ENCODE data around the gene CIBAR2. TPM values are rescaled to one million over a fixed set of nuclear protein-coding genes. Genes with fewer than 3 reads are reported as not detected.
"Not testable (repeated sequence)": the region's sequence is repeated elsewhere in the genome, so short reads cannot be mapped to it uniquely, and the experiment has no call there.

CIBAR2 gene
- total RNA-seq, 2 experiments from 2014 or later: not detected

- Mint-ChIP-seq H3K4me1 (peaks cover 15% of the 10 kb centered on the region), H3K36me3 (ENCODE audit: low read depth) (no peaks in the 10 kb centered on the region), H3K27me3 (no peaks in the 10 kb centered on the region), H3K4me3 (no peak overlapping the region), H3K9me3 (ENCODE audit: low read depth) (no peaks in the 10 kb centered on the region), H3K27ac (no peak overlapping the region)
- DNase-seq (no peak), ATAC-seq (no peak)
- ChIA-PET CTCF (interaction anchor here (0.6 to 2.0 kb wide), 5 partner anchors 11 to 721 kb away, joined by 3 to 11 read pairs (median 5); no protein-coding TSS in a partner anchor), POLR2A (no interaction called here)
- intact Hi-C loops (cut with DNase I, micrococcal nuclease): no loop called here
These were observed 13.5 kb upstream of the CIBAR2 start for GRCh38 chr16:85125570-85126393.

- intact Hi-C loops (cut with DNase I, micrococcal nuclease): no loop called here
- H3K4me1 Mint-ChIP-seq: peaks cover 15% of the 10 kb centered on the region
- no peak overlapping the region for H3K4me3 Mint-ChIP-seq
- no peak overlapping the region for H3K27ac Mint-ChIP-seq
- no peaks in the 10 kb centered on the region for H3K27me3 Mint-ChIP-seq
- ATAC-seq (no peak), DNase-seq (no peak)
- H3K9me3 Mint-ChIP-seq (ENCODE audit: low read depth): no peaks in the 10 kb centered on the region
- H3K36me3 Mint-ChIP-seq (ENCODE audit: low read depth): no peaks in the 10 kb centered on the region
- POLR2A ChIA-PET: no interaction called here
- CTCF ChIA-PET: interaction anchor here (1.1 to 1.6 kb wide), 3 partner anchors 10 to 99 kb away, joined by 3 to 11 read pairs (median 5); no protein-coding TSS in a partner anchor
These were observed 12.5 kb upstream of the CIBAR2 start for GRCh38 chr16:85124636-85125346.

GRCh38 chr16:85123891-85124635, 11.8 kb upstream of the CIBAR2 start:
- Mint-ChIP-seq H3K4me1 (peaks cover 15% of the 10 kb centered on the region), H3K27ac (no peak overlapping the region), H3K36me3 (ENCODE audit: low read depth) (no peaks in the 10 kb centered on the region), H3K9me3 (ENCODE audit: low read depth) (no peaks in the 10 kb centered on the region), H3K27me3 (no peaks in the 10 kb centered on the region), H3K4me3 (no peak overlapping the region)
- no peak for ATAC-seq
- ChIA-PET CTCF (interaction anchor here (1.1 to 1.6 kb wide), 2 partner anchors 9 to 100 kb away, joined by 3 to 11 read pairs; no protein-coding TSS in a partner anchor), POLR2A (no interaction called here)
- intact Hi-C loops (cut with DNase I, micrococcal nuclease): no loop called here
- DNase-seq: no peak

DNA sequence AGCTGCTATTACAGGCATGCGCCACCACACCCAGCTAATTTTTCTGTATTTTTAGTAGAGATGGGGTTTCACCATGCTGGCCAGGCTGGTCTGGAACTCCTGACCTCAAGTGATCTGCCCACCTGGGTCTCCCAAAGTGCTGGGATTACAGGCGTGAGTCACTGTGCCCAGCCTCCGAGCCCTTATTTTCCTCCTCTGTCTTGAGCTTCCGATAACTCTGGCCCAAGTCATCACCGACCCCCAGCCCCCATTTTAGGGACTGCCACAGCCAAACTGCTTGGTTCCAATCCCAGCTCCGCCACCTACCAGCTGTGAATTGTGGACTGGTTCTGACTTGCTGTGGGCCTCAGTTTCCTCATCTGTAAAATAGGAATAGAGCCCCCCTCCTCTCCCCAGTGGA, 11.2 kb upstream of the CIBAR2 start:
- H3K27me3 Mint-ChIP-seq; intact Hi-C loops (cut with DNase I, micrococcal nuclease); H3K36me3 Mint-ChIP-seq (ENCODE audit: low read depth); ATAC-seq; CTCF ChIA-PET; POLR2A ChIA-PET; H3K9me3 Mint-ChIP-seq (ENCODE audit: low read depth); H3K27ac Mint-ChIP-seq; H3K4me3 Mint-ChIP-seq; DNase-seq: not testable (repeated sequence)
- H3K4me1 Mint-ChIP-seq: peaks cover 15% of the 10 kb centered on the region

GRCh38 chr16:85120006-85120340, 7.7 kb upstream of the CIBAR2 start:
- intact Hi-C loops (cut with DNase I, micrococcal nuclease): no loop called here
- Mint-ChIP-seq H3K36me3 (ENCODE audit: low read depth) (no peaks in the 10 kb centered on the region), H3K4me1 (peaks cover 4% of the 10 kb centered on the region), H3K27ac (no peak overlapping the region), H3K27me3 (no peaks in the 10 kb centered on the region), H3K4me3 (no peak overlapping the region), H3K9me3 (ENCODE audit: low read depth) (no peaks in the 10 kb centered on the region)
- POLR2A ChIA-PET: no interaction called here
- no peak for DNase-seq
- ATAC-seq: no peak
- CTCF ChIA-PET: interaction anchor here (0.5 to 0.6 kb wide), 2 partner anchors 8 to 133 kb away, joined by 3 read pairs; partner anchors contain the start of gene CIBAR2

- DNase-seq (no peak), ATAC-seq (no peak)
- no peak overlapping the region for H3K27ac Mint-ChIP-seq
- POLR2A ChIA-PET: no interaction called here
- H3K4me1 Mint-ChIP-seq: peaks cover 7% of the 10 kb centered on the region
- intact Hi-C loops (cut with DNase I, micrococcal nuclease): loop anchor here (5.0 to 10.0 kb wide), 3 partner anchors 127 to 497 kb away; partner anchors contain the start of gene GSE1 (in 1 of the 2)
- H3K36me3 Mint-ChIP-seq (ENCODE audit: low read depth): no peaks in the 10 kb centered on the region
- H3K27me3 Mint-ChIP-seq: no peaks in the 10 kb centered on the region
- CTCF ChIA-PET: no interaction called here
- no peaks in the 10 kb centered on the region for H3K9me3 Mint-ChIP-seq (ENCODE audit: low read depth)
- no peak overlapping the region for H3K4me3 Mint-ChIP-seq
These were observed 5.1 kb upstream of the CIBAR2 start for GRCh38 chr16:85117418-85117817.

DNA sequence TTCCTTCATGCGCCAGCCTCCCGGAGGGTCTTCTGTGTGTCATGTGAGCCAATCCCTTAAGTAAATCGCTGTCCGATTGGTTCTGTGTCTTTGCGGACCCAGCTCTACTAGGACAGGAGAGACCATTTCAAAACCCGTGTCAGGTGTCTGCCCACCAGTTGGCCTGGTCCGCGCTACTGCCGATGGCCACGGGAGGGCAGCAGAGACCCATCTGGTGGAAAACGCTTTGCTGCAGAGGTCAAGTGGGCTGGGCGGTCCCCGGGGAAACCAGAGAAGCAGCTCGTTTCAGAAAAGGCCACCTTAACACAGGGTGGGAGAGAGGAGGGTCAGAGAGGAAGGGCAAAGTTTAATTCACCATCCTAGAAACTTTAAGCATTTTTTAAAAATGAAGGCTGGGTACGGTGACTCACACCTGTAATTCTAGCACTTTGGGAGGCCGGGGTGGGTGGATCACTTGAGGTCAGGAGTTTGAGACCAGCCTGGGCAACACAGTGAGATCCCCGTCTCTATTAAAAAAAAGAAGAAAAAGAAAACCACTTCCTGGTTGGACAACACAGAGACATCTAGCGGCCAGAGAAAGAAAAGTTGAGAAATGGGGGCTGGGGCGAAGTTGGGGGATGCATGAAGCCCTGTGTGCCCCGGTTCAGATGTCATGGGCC, 2.8 kb upstream of the CIBAR2 start:
- ATAC-seq (peak; percentile 94), DNase-seq (peak; percentile 93)
- Mint-ChIP-seq H3K27me3 (no peaks in the 10 kb centered on the region), H3K9me3 (ENCODE audit: low read depth) (no peaks in the 10 kb centered on the region), H3K36me3 (ENCODE audit: low read depth) (no peaks in the 10 kb centered on the region), H3K27ac (peak overlapping the region; percentile 91), H3K4me1 (peaks cover 7% of the 10 kb centered on the region), H3K4me3 (peak overlapping the region; percentile 9)
- intact Hi-C loops (cut with DNase I, micrococcal nuclease): loop anchor here (1.0 to 10.0 kb wide), 6 partner anchors 130 to 500 kb away; partner anchors contain the start of gene GSE1 (in 1 of the 2)
- ChIA-PET POLR2A (no interaction called here), CTCF (interaction anchor here (0.5 to 2.1 kb wide), 26 partner anchors 10 to 1688 kb away, joined by 3 to 11 read pairs (median 3); no protein-coding TSS in a partner anchor)

DNA sequence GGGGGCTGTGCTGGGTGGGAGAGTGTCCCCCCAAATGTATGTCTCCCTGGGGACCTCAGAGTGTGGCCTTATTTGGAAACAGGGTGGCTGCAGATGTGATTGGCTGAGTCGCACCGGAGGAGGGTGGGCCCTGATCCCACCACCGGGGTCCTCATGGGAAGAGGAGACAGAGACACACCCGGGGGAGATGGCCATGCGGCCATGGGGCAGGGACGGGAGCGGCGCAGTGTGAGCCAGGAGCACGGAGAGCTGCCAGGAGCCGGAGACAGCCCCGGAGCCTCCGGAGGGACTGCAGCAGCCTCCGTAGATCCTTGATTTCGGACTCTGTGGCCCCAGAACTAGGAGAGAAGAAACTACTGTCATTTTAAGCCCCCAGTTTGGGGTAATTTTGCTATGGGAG, 1.6 kb upstream of the CIBAR2 start:
- no peaks in the 10 kb centered on the region for H3K27me3 Mint-ChIP-seq
- H3K9me3 Mint-ChIP-seq (ENCODE audit: low read depth): no peaks in the 10 kb centered on the region
- ChIA-PET CTCF (interaction anchor here (1.5 to 2.1 kb wide), 4 partner anchors 11 to 190 kb away, joined by 4 to 11 read pairs (median 7); no protein-coding TSS in a partner anchor), POLR2A (no interaction called here)
- intact Hi-C loops (cut with DNase I, micrococcal nuclease): loop anchor here (2.0 to 10.0 kb wide), 3 partner anchors 131 to 501 kb away; partner anchors contain the start of gene GSE1 (in 1 of the 2)
- H3K4me1 Mint-ChIP-seq: peaks cover 7% of the 10 kb centered on the region
- H3K4me3 Mint-ChIP-seq: no peak overlapping the region
- no peaks in the 10 kb centered on the region for H3K36me3 Mint-ChIP-seq (ENCODE audit: low read depth)
- DNase-seq: no peak
- ATAC-seq: no peak
- no peak overlapping the region for H3K27ac Mint-ChIP-seq

GRCh38 chr16:85113168-85113733, 979 bp upstream of the CIBAR2 start:
- Mint-ChIP-seq H3K4me1 (peaks cover 7% of the 10 kb centered on the region), H3K27me3 (no peaks in the 10 kb centered on the region), H3K9me3 (ENCODE audit: low read depth) (no peaks in the 10 kb centered on the region), H3K36me3 (ENCODE audit: low read depth) (no peaks in the 10 kb centered on the region), H3K4me3 (no peak overlapping the region), H3K27ac (no peak overlapping the region)
- no peak for ATAC-seq
- no peak for DNase-seq
- intact Hi-C loops (cut with DNase I, micrococcal nuclease): loop anchor here (10.0 kb wide), 2 partner anchors 132 to 502 kb away; partner anchors contain the start of gene GSE1 (in 1 of the 2)
- ChIA-PET POLR2A (no interaction called here), CTCF (interaction anchor here (0.6 to 1.8 kb wide), 2 partner anchors 10 to 139 kb away, joined by 3 to 4 read pairs; no protein-coding TSS in a partner anchor)

- Mint-ChIP-seq H3K4me1 (peaks cover 7% of the 10 kb centered on the region), H3K4me3 (no peak overlapping the region), H3K36me3 (ENCODE audit: low read depth) (no peaks in the 10 kb centered on the region), H3K27ac (no peak overlapping the region), H3K27me3 (no peaks in the 10 kb centered on the region), H3K9me3 (ENCODE audit: low read depth) (no peaks in the 10 kb centered on the region)
- intact Hi-C loops (cut with DNase I, micrococcal nuclease): loop anchor here (10.0 kb wide), 2 partner anchors 134 to 504 kb away; partner anchors contain the start of gene GSE1 (in 1 of the 2)
- ChIA-PET POLR2A (no interaction called here), CTCF (interaction anchor here (0.6 to 1.1 kb wide), 4 partner anchors 9 to 608 kb away, joined by 3 to 4 read pairs (median 3); no protein-coding TSS in a partner anchor)
- no peak for DNase-seq
- ATAC-seq: no peak
These were observed 1.1 kb downstream of the CIBAR2 start for GRCh38 chr16:85111184-85111583.

Measured in activated CD4-positive, alpha-beta T cell treated with anti-CD3 and anti-CD28 coated beads for 36 hours (primary cell).